Peyer's patch (tissue), 4 donors: ENCODE data around the gene ACADS. TPM values are rescaled to one million over a fixed set of nuclear protein-coding genes. Genes with fewer than 3 reads are reported as not detected.

Source experiments
- DNase-seq, 3 donors: peaks; one replicate each; pipeline ENCODE4 v3.0.0-alpha.2; 2017 to 2019
- H3K27ac ChIP-seq, 4 donors: fragments of 200-600 bp; sonication (generic); one replicate each; pipeline ENCODE4 v1.5.1; 2016 to 2019
- H3K27me3 ChIP-seq, 2 donors: fragments of 200-600 bp; sonication (generic); one replicate each; pipeline ENCODE4 v1.5.1; 2019
- H3K36me3 ChIP-seq, 3 donors: fragments of 200-600 bp; sonication (generic); one replicate each; pipeline ENCODE4 v1.5.1; 2016 to 2019
- H3K4me1 ChIP-seq, 4 donors: fragments of 200-600 bp; sonication (generic); one replicate each; pipeline ENCODE4 v1.5.1; 2016 to 2019
- H3K4me3 ChIP-seq, 4 donors: fragments of 200-600 bp; sonication (generic); 1 replicate in 3 of 4; 2 replicates in 1 of 4; pipeline ENCODE4 v1.5.1; 2016 to 2019; ENCODE audit warnings: mild to moderate bottlenecking in 1 of 4
- H3K9me3 ChIP-seq, 4 donors: fragments of 200-600 bp; sonication (generic); one replicate each; pipeline ENCODE4 v1.5.1; 2016 to 2019; ENCODE audit warnings: mild to moderate bottlenecking in 1 of 4
- CTCF ChIP-seq, 6 experiments: fragments of 450-650 bp in 4 of 6; fragments of 200-600 bp in 2 of 6; sonication (generic) in 1 of 6; IDR thresholded peaks; one replicate each; pipeline ENCODE4 v1.5.1; 2017 to 2019; ENCODE audit warnings: antibody characterized with exemption in 6 of 6, mild to moderate bottlenecking in 3 of 6, moderate library complexity in 1 of 6
- POLR2A ChIP-seq, 2 donors: fragments of 450-650 bp; IDR thresholded peaks; one replicate each; pipeline ENCODE4 v1.5.1; 2017; ENCODE audit warnings: antibody characterized with exemption in 2 of 2, mild to moderate bottlenecking in 2 of 2, moderate library complexity in 2 of 2
- total RNA-seq, 4 donors: library from RNA; depleted of rRNA; stranded (reverse); fragments of >200 nt; gene quantifications; one replicate each; pipeline ENCODE4 v1.1.0, GENCODE V29; 2016

Gene ACADS
- total RNA-seq, 4 donors from 2014 or later, result 126 to 358 (median 316) TPM

DNA sequence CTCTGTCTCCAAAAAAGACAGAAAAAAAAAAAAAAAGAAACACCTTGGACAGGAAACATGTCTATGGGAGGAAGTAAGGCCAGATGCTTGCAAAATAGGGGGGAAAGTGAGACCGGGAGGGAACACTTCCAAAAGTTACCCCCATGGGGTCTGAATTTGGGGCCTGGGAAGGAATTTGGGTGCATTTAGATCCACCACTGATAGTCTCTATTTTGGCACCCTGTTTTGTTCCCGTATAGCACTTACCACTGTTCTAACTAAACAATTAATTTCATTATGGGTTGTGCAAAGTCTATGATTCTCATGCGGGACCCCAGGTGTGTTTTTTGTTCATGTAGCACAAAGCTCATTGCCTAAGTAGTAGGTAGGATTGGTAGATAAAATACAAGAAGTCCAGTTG is 40.1 kb upstream of the ACADS start:
- no peak for TF ChIP-seq POLR2A (IDR thresholded peaks at IDR 0.05)
- no peak for TF ChIP-seq CTCF (IDR thresholded peaks at IDR 0.05)
- H3K36me3 ChIP-seq, result no peaks in the 10 kb centered on the region
- peaks cover 0 to 21% (median 13%) of the 10 kb centered on the region in 4 donors for H3K4me1 ChIP-seq
- H3K27ac ChIP-seq, result peak overlapping the region in 1 of 4 donors; percentile 93
- no peaks in the 10 kb centered on the region for H3K27me3 ChIP-seq
- no peak overlapping the region for H3K4me3 ChIP-seq
- H3K9me3 ChIP-seq, result no peaks in the 10 kb centered on the region
- DNase-seq, result no peak

GRCh38 chr12:120686151-120686689 is 39.4 kb upstream of the ACADS start:
- TF ChIP-seq CTCF (IDR thresholded peaks at IDR 0.05) (no peak), POLR2A (IDR thresholded peaks at IDR 0.05) (peak; percentile 51 to 72)
- H3K4me1 ChIP-seq, result peaks cover 0 to 26% (median 15%) of the 10 kb centered on the region in 4 donors
- no peaks in the 10 kb centered on the region for H3K27me3 ChIP-seq
- H3K27ac ChIP-seq, result peak overlapping the region; percentile 84 to 93 (median 90)
- H3K4me3 ChIP-seq, result peak overlapping the region; percentile 83 to 99 (median 93)
- H3K9me3 ChIP-seq, result no peaks in the 10 kb centered on the region
- peak; percentile 98 to 99 (median 99) for DNase-seq
- no peaks in the 10 kb centered on the region for H3K36me3 ChIP-seq

GRCh38 chr12:120686690-120687577 is 38.7 kb upstream of the ACADS start, which contains the start of gene MLEC:
TSS of gene MLEC (plus strand) at chr12:120687149. CDS start at chr12:120687297, 148 bp downstream.
- peak; percentile 99 for DNase-seq
- Histone ChIP-seq H3K27me3 (no peaks in the 10 kb centered on the region), H3K9me3 (no peaks in the 10 kb centered on the region), H3K4me1 (peaks cover 0 to 33% (median 15%) of the 10 kb centered on the region in 4 donors), H3K4me3 (peak within 1 kb of the TSS; percentile 83 to 99 (median 93)), H3K36me3 (no peaks in the 10 kb centered on the region), H3K27ac (peak within 1 kb of the TSS; percentile 84 to 93 (median 90))
- TF ChIP-seq POLR2A (IDR thresholded peaks at IDR 0.05), result peak; percentile 80 to 92
- TF ChIP-seq CTCF (IDR thresholded peaks at IDR 0.05), result peak in 3 of 6 experiments; percentile 21 to 38 (median 31)

DNA sequence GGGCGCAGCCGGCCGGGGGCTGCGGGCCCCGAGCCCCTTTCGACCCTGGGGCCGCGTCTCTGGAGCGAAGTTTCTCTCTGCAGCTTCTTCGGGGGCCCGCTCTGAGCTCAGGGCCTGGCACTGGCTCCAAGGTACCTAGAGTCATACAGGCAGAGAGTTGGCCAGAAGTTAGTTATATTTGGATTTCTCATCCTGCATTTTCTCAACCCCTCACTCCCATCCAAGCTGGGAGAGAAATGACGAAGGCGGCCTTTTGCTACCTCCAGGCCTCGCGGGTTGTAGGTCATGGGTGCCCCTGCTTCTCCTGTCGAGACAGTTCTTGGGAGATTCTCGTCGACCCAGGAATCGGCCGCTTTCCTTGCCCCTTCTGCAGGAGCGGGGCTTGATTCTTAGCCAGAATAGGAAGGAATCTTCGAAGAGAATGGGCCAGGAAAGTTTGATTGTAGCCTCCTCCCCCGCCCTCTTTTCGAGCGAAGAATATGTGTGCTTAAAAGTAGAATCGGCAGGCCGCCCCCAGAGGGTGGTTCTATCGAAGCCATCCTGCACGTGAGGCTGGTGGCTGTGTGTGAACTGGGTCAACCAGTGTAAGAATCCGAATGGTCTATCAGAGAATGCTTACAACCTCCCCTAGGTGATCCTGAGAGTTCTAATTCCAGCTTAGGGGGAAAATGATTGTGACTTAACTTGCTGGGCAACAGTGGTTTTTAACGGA is 37.9 kb upstream of the ACADS start:
- peaks cover 0 to 41% (median 15%) of the 10 kb centered on the region in 4 donors for H3K4me1 ChIP-seq
- DNase-seq, result no peak
- TF ChIP-seq CTCF (IDR thresholded peaks at IDR 0.05) (no peak), POLR2A (IDR thresholded peaks at IDR 0.05) (no peak)

GRCh38 chr12:120688527-120689071 is 37.0 kb upstream of the ACADS start:
- DNase-seq, result peak in 1 of 3 donors; percentile 73
- Histone ChIP-seq H3K9me3 (no peaks in the 10 kb centered on the region), H3K27me3 (no peaks in the 10 kb centered on the region), H3K27ac (peak overlapping the region in 3 of 4 donors; percentile 84 to 91 (median 89)), H3K4me1 (peaks cover 0 to 41% (median 15%) of the 10 kb centered on the region in 4 donors), H3K36me3 (peaks cover 0 to 4% (median 0%) of the 10 kb centered on the region in 3 donors), H3K4me3 (peak overlapping the region; percentile 83 to 99 (median 93))
- TF ChIP-seq POLR2A (IDR thresholded peaks at IDR 0.05), result no peak
- TF ChIP-seq CTCF (IDR thresholded peaks at IDR 0.05), result no peak

More for the DNA sequence above, 37.9 kb upstream of the ACADS start:
- Histone ChIP-seq H3K9me3 (no peaks in the 10 kb centered on the region), H3K4me3 (peak overlapping the region; percentile 83 to 99 (median 93)), H3K27me3 (no peaks in the 10 kb centered on the region), H3K36me3 (no peaks in the 10 kb centered on the region), H3K27ac (peak overlapping the region; percentile 84 to 93 (median 90))
